Measurements from ENCODE around the gene CCDC61. TPM values are rescaled to one million over a fixed set of nuclear protein-coding genes. Genes with fewer than 3 reads are reported as not detected.
A peak's percentile ranks its signal among the peaks of the same experiment; 100 is the strongest.

Gene CCDC61
- total RNA-seq, 1 donor, result 3.6 TPM

GRCh38 chr19:46063201-46063600, 67.9 kb downstream of the CCDC61 start:
- TF ChIP-seq, protein P1, sequence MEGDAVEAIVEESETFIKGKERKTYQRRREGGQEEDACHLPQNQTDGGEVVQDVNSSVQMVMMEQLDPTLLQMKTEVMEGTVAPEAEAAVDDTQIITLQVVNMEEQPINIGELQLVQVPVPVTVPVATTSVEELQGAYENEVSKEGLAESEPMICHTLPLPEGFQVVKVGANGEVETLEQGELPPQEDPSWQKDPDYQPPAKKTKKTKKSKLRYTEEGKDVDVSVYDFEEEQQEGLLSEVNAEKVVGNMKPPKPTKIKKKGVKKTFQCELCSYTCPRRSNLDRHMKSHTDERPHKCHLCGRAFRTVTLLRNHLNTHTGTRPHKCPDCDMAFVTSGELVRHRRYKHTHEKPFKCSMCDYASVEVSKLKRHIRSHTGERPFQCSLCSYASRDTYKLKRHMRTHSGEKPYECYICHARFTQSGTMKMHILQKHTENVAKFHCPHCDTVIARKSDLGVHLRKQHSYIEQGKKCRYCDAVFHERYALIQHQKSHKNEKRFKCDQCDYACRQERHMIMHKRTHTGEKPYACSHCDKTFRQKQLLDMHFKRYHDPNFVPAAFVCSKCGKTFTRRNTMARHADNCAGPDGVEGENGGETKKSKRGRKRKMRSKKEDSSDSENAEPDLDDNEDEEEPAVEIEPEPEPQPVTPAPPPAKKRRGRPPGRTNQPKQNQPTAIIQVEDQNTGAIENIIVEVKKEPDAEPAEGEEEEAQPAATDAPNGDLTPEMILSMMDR (IDR thresholded peaks at IDR 0.05; ENCODE audit: extremely low read depth, low read depth, low read length), result no peak
- no peaks in the 10 kb centered on the region for H3K9me3 ChIP-seq (ENCODE audit: low read depth, low read length)
- DNase-seq (ENCODE audit: insufficient read length, low spot score, missing footprints), result no peak
- H3K36me3 ChIP-seq (ENCODE audit: insufficient read depth, low read length), result no peaks in the 10 kb centered on the region
- peaks cover 4% of the 10 kb centered on the region for H3K4me1 ChIP-seq (ENCODE audit: insufficient read depth, low read length)
- H3K4me2 ChIP-seq (ENCODE audit: insufficient read depth, low read length), result no peak overlapping the region
- H3K79me2 ChIP-seq (ENCODE audit: insufficient read depth, low read length), result no peaks in the 10 kb centered on the region
- H3K27me3 ChIP-seq (ENCODE audit: insufficient read depth, low read length), result peaks cover 40% of the 10 kb centered on the region
- no peaks in the 10 kb centered on the region for H4K20me1 ChIP-seq (ENCODE audit: insufficient read depth, low read length)
- H2AFZ ChIP-seq (ENCODE audit: low read length), result no peak overlapping the region
- no peak overlapping the region for H3K4me3 ChIP-seq (ENCODE audit: insufficient read depth, low read length)
- no peak overlapping the region for H3K27ac ChIP-seq (ENCODE audit: low read depth, low read length)

DNA sequence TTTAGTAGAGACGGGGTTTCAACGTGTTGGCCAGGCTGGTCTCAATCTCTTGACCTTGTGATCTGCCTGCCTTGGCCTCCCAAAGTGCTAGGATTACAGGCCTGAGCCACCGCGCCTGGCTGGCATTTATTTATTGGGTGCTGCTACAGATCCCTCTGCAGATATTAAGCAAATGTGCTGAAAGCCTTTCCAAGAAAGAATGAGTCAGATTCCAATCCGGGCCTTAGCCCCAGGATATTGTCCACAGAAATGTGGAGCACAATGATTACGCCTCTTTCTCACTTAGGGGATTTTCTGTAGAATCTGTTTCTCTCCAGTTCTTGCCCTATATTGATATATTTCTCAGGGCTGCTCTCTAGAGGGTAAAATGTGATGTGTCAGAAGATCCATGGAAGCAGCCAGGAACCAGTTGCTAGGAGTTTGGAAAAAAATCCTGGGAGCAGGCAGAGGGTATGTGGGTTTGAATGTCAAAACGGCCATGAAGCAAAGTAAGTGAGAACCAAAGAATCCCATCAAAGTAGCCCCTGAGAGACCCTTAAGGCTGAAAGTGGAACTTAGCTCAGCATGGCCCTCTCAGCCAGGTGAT, 70.3 kb downstream of the CCDC61 start:
- no peak overlapping the region for H2AFZ ChIP-seq (ENCODE audit: low read length)

DNA sequence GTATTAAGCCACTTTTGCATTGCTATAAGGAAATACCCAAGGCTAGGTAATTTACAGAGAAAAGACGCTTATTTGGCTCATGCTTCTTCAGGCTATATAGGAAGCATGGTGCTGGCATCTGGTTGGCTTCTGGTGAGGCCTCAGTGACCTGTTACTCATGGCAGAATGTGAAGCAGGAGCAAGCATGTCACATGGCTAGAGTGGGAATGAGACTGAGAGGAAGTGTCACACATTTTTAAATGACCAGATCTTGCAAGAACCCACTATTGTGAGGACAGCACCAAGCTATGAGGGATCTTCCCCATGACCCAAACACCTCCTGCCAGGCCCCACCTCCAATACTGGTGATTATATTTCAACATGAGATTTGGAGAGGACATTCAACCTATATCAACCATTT, 71.2 kb downstream of the CCDC61 start:
- Histone ChIP-seq H3K27ac (ENCODE audit: low read depth, low read length) (no peak overlapping the region), H2AFZ (ENCODE audit: low read length) (no peak overlapping the region), H3K4me1 (ENCODE audit: insufficient read depth, low read length) (peaks cover 30% of the 10 kb centered on the region), H3K4me3 (ENCODE audit: insufficient read depth, low read length) (no peak overlapping the region), H3K36me3 (ENCODE audit: insufficient read depth, low read length) (no peaks in the 10 kb centered on the region), H3K79me2 (ENCODE audit: insufficient read depth, low read length) (no peaks in the 10 kb centered on the region), H3K4me2 (ENCODE audit: insufficient read depth, low read length) (no peak overlapping the region), H3K9me3 (ENCODE audit: low read depth, low read length) (no peaks in the 10 kb centered on the region), H4K20me1 (ENCODE audit: insufficient read depth, low read length) (no peaks in the 10 kb centered on the region), H3K27me3 (ENCODE audit: insufficient read depth, low read length) (peaks cover 31% of the 10 kb centered on the region)
- DNase-seq (ENCODE audit: insufficient read length, low spot score, missing footprints), result no peak
- TF ChIP-seq, protein P1 (IDR thresholded peaks at IDR 0.05; ENCODE audit: extremely low read depth, low read depth, low read length), result no peak

More for the DNA sequence above, 70.3 kb downstream of the CCDC61 start:
- Histone ChIP-seq H3K27ac (ENCODE audit: low read depth, low read length) (no peak overlapping the region), H3K9me3 (ENCODE audit: low read depth, low read length) (no peaks in the 10 kb centered on the region), H3K27me3 (ENCODE audit: insufficient read depth, low read length) (peaks cover 23% of the 10 kb centered on the region), H3K4me3 (ENCODE audit: insufficient read depth, low read length) (no peak overlapping the region), H3K36me3 (ENCODE audit: insufficient read depth, low read length) (no peaks in the 10 kb centered on the region), H3K4me1 (ENCODE audit: insufficient read depth, low read length) (peaks cover 28% of the 10 kb centered on the region), H3K4me2 (ENCODE audit: insufficient read depth, low read length) (no peak overlapping the region), H4K20me1 (ENCODE audit: insufficient read depth, low read length) (no peaks in the 10 kb centered on the region), H3K79me2 (ENCODE audit: insufficient read depth, low read length) (no peaks in the 10 kb centered on the region)
- TF ChIP-seq, protein P1 (IDR thresholded peaks at IDR 0.05; ENCODE audit: extremely low read depth, low read depth, low read length), result no peak
- no peak for DNase-seq (ENCODE audit: insufficient read length, low spot score, missing footprints)

GRCh38 chr19:46067691-46068090, 72.4 kb downstream of the CCDC61 start:
- Histone ChIP-seq H3K27me3 (ENCODE audit: insufficient read depth, low read length) (peaks cover 33% of the 10 kb centered on the region), H3K79me2 (ENCODE audit: insufficient read depth, low read length) (no peaks in the 10 kb centered on the region), H3K27ac (ENCODE audit: low read depth, low read length) (no peak overlapping the region), H3K4me1 (ENCODE audit: insufficient read depth, low read length) (peaks cover 30% of the 10 kb centered on the region), H4K20me1 (ENCODE audit: insufficient read depth, low read length) (no peaks in the 10 kb centered on the region), H2AFZ (ENCODE audit: low read length) (no peak overlapping the region), H3K4me2 (ENCODE audit: insufficient read depth, low read length) (no peak overlapping the region), H3K36me3 (ENCODE audit: insufficient read depth, low read length) (no peaks in the 10 kb centered on the region), H3K9me3 (ENCODE audit: low read depth, low read length) (no peaks in the 10 kb centered on the region), H3K4me3 (ENCODE audit: insufficient read depth, low read length) (no peak overlapping the region)
- TF ChIP-seq, protein P1 (IDR thresholded peaks at IDR 0.05; ENCODE audit: extremely low read depth, low read depth, low read length), result no peak
- no peak for DNase-seq (ENCODE audit: insufficient read length, low spot score, missing footprints)

Small RNAs within 50 kb of the gene (small RNA-seq; reads per million reads assigned to genes)
- gene MIR769, result 5.0 reads per million, percentile 87 among the genes with 10 or more reads in this experiment

Other genes starting within 250 kb of the CCDC61 start
- 11.6 and 11.8 TPM in 2 replicates for gene SIX5, start 226.2 kb upstream of the CCDC61 start, total RNA-seq
- gene DMPK, start 213.0 kb upstream of the CCDC61 start, total RNA-seq, result 26.8 and 30.4 TPM in 2 replicates
- 48.5 and 49.2 TPM in 2 replicates for gene DMWD, start 202.6 kb upstream of the CCDC61 start, total RNA-seq
- gene RSPH6A, start 180.2 kb upstream of the CCDC61 start, total RNA-seq, result under 0.01 and 0.29 TPM in 2 replicates
- gene SYMPK, start 132.3 kb upstream of the CCDC61 start, total RNA-seq, result 30.6 and 42.0 TPM in 2 replicates
- not detected in 2 replicates for gene FOXA3, start 131.1 kb upstream of the CCDC61 start, total RNA-seq
- gene IRF2BP1, start 109.3 kb upstream of the CCDC61 start, total RNA-seq, result 28.6 and 35.8 TPM in 2 replicates
- gene MYPOP, start 92.9 kb upstream of the CCDC61 start, total RNA-seq, result 2.1 and 3.3 TPM in 2 replicates
- gene NANOS2, start 80.7 kb upstream of the CCDC61 start, total RNA-seq, result not detected in 2 replicates
- gene NOVA2, start 21.6 kb upstream of the CCDC61 start, total RNA-seq, result not detected in 2 replicates
- not detected in 2 replicates for gene PGLYRP1, start 27.6 kb downstream of the CCDC61 start, total RNA-seq
- not detected in 2 replicates for gene IGFL4, start 45.5 kb downstream of the CCDC61 start, total RNA-seq
- not detected in 2 replicates for gene IGFL3, start 129.2 kb downstream of the CCDC61 start, total RNA-seq
- gene IGFL2, start 152.8 kb downstream of the CCDC61 start, total RNA-seq, result not detected in 2 replicates
- gene IGFL1, start 234.3 kb downstream of the CCDC61 start, total RNA-seq, result not detected in 2 replicates